Stimulated activated CD8-positive, alpha-beta memory T cell treated with anti-CD3 and anti-CD28 coated beads, Interleukin-12 subunit alpha, Interleukin-12 subunit beta, amount 100 ng/mL, for 24 hours (primary cell): Measurements from ENCODE around the gene RNASE12.
"Not testable (repeated sequence)": the region's sequence is repeated elsewhere in the genome, so short reads cannot be mapped to it uniquely, and the experiment has no call there.

Experiments used
- DNase-seq: peaks from one replicate; pipeline ENCODE4 v3.0.0-alpha.2; 2020; ENCODE audit errors: extremely low read depth

The RNASE12 gene

GRCh38 chr14:20591235-20591634, at the start of gene RNASE12:
Gene RNASE12, minus strand, starts transcription at chr14:20591376. Its CDS starts 653 bp downstream, at chr14:20590723.
- no peak for DNase-seq

GRCh38 chr14:20632831-20633691, 41.9 kb upstream of the RNASE12 start:
- no peak for DNase-seq

- no peak for DNase-seq
These were observed 41.3 kb upstream of the RNASE12 start for GRCh38 chr14:20632448-20632830.

- no peak for DNase-seq
These were observed 40.8 kb upstream of the RNASE12 start for GRCh38 chr14:20631880-20632389.

GRCh38 chr14:20631023-20631879, 40.1 kb upstream of the RNASE12 start:
- no peak for DNase-seq

GRCh38 chr14:20630340-20631022, 39.3 kb upstream of the RNASE12 start:
- no peak for DNase-seq

- no peak for DNase-seq
These were observed 37.1 kb upstream of the RNASE12 start for GRCh38 chr14:20628063-20628854.

- DNase-seq, result no peak
These were observed 36.3 kb upstream of the RNASE12 start for GRCh38 chr14:20627346-20628027.

- DNase-seq, result no peak
These were observed 35.1 kb upstream of the RNASE12 start for GRCh38 chr14:20626274-20626673.

GRCh38 chr14:20624495-20625070, 33.4 kb upstream of the RNASE12 start:
- no peak for DNase-seq

- DNase-seq, result no peak
These were observed 32.6 kb upstream of the RNASE12 start for GRCh38 chr14:20623798-20624197.

GRCh38 chr14:20622816-20623291, 31.7 kb upstream of the RNASE12 start:
- DNase-seq, result no peak

- no peak for DNase-seq
These were observed 29.8 kb upstream of the RNASE12 start for GRCh38 chr14:20620798-20621478.

GRCh38 chr14:20619688-20620087, 28.5 kb upstream of the RNASE12 start:
- not testable (repeated sequence) for DNase-seq

GRCh38 chr14:20618271-20618749, 27.1 kb upstream of the RNASE12 start:
- DNase-seq, result no peak

- no peak for DNase-seq
These were observed 26.2 kb upstream of the RNASE12 start for GRCh38 chr14:20617138-20618003.

- no peak for DNase-seq
These were observed 24.8 kb upstream of the RNASE12 start for GRCh38 chr14:20615996-20616395.
